Fibroblast of the conjunctiva (primary cell): ENCODE data around the gene GALNT9.

Source experiments
- DNase-seq: peaks from one replicate; pipeline ENCODE4 v3.0.0-alpha.2; 2010; ENCODE audit warnings: low read depth

The GALNT9 gene

GRCh38 chr12:132325733-132326130, 3.7 kb downstream of the GALNT9 start:
- DNase-seq: no peak

GRCh38 chr12:132324841-132325732, 4.3 kb downstream of the GALNT9 start:
- no peak for DNase-seq

- no peak for DNase-seq
These were observed 5.2 kb downstream of the GALNT9 start for GRCh38 chr12:132324173-132324572.

DNA sequence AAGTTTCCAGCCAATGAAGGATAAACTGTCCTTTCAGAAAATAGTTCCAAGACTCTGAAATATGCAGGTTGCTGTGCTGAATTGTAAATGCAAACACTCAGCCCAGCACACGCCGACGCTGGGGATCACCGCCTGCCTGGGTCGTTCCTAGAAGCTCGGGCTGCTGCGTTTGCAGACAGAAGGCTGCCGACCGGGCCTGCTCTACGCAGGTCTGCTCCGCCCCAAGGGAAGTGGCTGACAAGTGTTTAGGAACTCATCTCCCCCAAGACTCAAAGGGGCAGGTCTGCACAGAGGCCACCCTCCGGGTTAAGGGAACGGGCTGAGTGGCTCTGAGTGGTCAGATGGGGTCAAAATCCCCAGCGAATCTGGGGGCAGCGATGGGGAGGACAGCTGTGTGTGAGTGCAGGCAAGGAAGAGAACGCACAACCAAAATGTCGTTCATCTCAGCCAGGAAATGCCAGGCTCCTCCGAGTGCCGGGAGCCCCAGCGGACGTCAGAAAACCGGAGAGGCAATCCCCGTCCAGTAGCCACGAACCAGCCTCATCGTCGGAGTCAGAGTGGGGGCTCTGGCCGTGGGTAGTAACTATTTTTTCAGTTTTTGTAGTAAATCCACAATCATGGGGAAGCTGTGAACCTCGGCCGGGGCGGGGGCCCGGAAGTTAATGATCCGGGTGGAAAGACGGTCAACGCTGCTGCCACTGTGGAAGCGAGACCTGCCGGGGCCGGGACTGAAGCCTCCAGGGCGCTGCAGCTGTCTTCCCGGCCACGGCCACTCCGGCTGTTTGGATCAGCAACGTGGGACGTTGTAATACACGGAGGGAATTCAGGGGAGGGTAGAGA, 6.0 kb downstream of the GALNT9 start:
- no peak for DNase-seq

GRCh38 chr12:132322206-132323132, 6.9 kb downstream of the GALNT9 start:
- no peak for DNase-seq

DNA sequence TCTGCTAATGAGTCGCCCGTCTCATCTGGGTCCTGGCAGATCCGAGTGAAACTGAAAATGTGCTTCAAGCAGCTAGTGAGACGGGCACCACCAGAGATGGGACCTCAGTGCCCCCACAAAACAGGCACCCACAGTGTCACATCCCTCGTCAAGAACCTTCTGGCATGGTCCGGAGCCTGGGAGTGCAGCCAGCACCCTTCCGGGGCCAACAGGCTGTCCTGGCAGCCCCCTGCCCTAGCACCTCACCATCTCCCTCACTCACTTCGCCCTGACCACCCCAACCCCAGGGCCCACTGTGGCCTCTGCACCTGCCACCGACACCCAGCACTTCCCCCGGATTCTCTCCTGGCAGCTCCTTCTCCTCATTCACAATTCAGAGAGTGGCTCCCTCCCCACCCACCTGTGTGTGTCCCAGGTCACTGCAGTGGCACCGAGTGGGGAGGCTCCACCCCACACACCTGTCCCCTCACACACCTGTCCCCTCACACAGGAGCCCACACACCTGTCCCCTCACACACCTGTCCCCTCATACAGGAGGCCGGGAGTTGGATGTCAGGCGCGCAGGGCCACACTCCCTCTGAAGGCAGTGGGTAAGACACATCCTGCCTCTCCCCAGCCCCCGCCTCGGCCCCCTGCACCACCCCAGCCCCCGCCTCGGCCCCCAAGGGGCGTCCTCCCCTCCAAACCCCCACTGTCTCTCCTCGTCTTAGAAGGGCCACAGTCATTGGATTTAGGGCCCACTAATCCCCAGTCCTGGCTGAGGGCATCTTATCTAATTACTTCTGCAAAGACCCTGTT, 7.9 kb downstream of the GALNT9 start:
- DNase-seq: no peak

- DNase-seq: no peak
These were observed 8.6 kb downstream of the GALNT9 start for GRCh38 chr12:132320767-132321211.

DNA sequence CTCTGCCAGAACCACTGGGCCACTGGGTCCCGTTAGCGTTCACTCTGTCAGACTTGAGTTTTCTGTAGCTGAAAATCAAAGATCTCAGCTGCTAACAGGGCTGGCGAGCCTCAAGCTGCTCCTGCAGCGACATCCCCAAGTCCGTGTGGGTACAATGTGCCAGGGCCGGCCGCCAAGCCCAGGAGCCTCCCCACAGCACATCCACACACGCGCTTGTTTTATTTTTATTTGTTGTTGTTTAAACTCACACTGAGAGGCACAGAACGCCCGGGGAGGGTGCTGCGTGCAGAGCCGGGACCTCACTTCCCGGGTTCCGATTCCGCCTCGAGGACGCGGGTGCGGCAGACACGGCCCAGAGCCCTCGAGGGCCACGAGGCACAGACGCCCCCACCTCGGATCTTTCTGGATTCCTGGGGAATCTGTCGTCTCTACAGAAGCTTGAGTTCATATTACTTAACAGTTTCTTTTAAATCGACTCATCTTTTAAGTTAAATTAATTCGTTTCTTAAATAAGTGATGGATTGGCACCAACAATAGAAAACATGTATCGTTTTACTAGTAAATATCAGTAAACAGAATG, 9.3 kb downstream of the GALNT9 start:
- no peak for DNase-seq

DNA sequence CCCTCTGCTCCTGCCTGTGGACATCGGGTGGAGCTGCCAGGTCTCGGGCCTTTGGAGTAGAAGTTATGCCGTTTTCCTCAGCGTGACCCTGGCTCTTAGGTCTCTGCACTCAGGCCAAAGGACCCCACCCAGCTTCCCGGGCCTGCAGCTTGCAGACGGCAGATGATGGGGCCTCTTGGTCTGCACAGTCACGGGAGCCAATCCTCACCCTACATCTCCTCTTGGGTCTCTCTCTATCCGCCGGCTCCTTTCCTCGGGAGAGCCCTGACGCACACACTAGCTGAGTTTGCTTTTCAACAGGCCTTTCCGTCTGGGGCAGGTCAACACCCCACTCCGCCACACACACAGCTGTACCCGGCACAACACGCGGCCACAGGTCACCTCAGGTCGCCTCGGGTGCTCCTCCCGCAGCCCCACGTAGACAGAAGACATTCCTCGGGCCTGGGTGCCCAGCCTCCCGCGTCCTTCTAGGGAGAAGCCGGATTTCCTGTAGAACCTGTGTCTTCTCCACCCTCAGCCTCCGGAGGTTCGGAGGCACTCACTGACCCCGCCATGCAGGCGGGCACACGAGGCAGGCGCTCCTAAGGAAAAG, 9.9 kb downstream of the GALNT9 start:
- DNase-seq: no peak

DNA sequence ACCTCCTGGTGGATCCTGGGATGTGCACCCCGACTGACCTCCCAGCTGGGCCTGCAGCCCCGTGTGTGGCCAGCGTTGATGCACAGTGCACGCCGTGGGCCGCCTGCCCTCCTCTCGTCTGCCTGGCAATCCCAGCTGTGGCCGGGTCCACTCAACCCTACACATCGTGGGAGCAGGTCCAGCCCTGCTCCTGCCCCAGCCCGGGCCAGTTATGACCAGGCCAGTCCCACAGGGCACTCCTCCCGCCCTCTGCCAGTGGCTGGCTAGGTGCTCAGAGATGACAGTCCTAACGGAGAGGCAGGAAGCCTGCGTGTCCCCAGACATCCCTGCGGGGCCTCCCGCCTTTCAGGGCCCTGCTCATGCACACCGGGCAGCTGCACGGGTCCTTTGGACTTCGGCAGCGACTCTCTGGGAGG, 10.8 kb downstream of the GALNT9 start:
- DNase-seq: no peak

DNA sequence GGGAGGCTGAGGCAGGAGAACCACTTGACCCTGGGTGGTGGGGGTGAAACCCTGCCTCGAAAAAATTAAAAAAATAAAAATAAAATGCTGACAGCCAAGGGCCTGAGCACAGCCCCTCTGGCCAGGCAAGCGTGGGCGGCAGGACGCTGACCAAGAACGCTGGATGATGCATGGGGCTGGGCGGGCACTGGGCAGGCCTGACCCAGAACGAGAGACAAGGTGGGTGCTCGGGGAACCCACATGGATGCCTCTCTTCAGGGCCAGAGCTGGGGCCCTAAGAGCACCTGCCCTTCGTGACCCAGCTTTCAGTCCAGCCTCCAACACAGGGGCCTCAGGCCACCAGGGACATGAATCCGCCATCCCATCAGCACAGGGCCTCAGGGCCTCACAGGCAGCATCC, 11.3 kb downstream of the GALNT9 start:
- DNase-seq: no peak

- no peak for DNase-seq
These were observed 12.0 kb downstream of the GALNT9 start for GRCh38 chr12:132317233-132317938.

- DNase-seq: no peak
These were observed 12.7 kb downstream of the GALNT9 start for GRCh38 chr12:132316497-132317232.

DNA sequence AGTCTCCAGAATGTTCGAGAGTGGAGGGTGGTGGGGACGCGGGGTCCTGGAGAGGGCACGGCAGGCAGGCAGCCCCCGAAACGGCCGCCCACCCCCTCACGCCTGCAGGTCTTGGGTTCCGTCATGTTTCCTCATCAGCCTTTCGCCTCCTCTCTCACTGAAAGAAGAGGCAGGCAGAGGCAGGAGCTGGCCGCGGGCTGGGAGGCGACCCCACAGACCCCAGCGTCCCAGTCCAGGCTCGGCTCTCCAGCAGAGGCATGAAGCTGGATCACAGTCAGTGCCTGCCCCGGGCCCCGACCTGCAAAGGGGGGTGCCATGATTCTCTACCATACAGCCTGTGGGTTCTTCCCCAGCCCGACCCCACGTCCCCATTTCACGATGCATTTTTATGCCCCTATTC, 13.4 kb downstream of the GALNT9 start:
- DNase-seq: no peak

DNA sequence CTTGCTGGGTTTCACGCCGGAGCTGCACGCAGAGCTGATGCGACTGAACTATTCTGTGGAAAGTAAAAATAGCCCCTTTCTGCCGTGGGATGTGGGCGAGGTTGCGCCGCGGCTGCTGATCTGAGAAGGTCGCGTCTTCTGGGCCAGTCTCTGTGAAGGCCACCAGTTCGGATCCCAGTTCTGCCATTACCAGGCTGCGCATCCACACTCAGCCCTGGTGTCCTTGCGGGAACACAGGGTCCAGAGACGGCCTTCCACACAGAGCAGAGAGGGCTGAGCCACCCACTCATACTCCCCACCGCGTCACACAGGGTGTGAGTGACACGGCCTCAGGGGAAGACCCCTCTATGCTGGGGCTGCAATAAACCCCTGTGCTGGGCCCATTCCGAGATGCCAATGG, 13.9 kb downstream of the GALNT9 start:
- no peak for DNase-seq

- DNase-seq: no peak
These were observed 14.7 kb downstream of the GALNT9 start for GRCh38 chr12:132314516-132315233.

DNA sequence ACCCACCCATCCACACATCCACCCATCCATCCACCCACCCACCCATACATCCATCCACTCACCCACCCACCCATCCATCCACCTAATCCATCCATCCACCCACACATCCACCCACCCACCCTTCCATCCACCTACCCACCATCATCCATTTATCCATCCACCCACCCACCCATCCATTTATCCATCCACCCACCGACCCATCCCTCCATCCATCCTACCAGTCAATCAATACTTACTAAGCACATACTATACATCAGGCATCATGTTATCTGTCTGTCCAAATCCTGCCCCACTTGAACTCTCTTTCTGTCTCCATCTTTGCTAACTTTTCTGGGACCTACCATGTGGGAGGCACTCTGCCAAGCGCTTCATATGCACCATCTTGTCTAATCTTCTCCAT, 15.4 kb downstream of the GALNT9 start:
- DNase-seq: no peak

DNA sequence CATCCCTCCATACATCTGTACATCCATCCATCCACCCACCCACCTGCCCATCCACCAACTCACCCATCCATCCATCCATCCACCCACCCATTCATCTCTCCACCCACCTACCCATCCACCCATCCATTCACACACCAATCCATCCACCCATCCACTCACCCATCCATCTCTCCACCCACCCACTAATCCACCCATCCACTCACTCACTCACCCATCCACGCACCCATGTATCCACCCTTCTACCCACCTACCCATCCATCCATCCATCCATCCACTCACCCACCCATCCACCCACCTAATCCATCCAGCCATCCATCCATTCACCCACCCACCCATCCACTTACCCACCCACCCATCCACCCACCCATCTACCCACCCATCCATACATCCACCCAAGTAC, 16.2 kb downstream of the GALNT9 start:
- DNase-seq: no peak
